Neural progenitor cell (in vitro differentiated cells): ENCODE measurements around the gene MACROH2A1. TPM values are rescaled to one million over a fixed set of nuclear protein-coding genes. Genes with fewer than 3 reads are reported as not detected.

Source experiments
- DNase-seq: peaks from one replicate; pipeline ENCODE4 v3.0.0-alpha.2; 2016; ENCODE audit warnings: low spot score
- H2AFZ ChIP-seq: fragments of 200-600 bp; sonication (generic); replicated peaks from 2 replicates; pipeline ENCODE4 v1.6.1; 2016; ENCODE audit warnings: antibody characterized with exemption
- H3F3A ChIP-seq: fragments of 200-600 bp; sonication (generic); 2 replicates; pipeline ENCODE4 v1.6.1; 2016; ENCODE audit warnings: antibody characterized with exemption, low read depth
- H3K27ac ChIP-seq: fragments of 200-600 bp; sonication (generic); 2 replicates; pipeline ENCODE4 v1.5.1; 2016; ENCODE audit warnings: mild to moderate bottlenecking
- H3K27me3 ChIP-seq: fragments of 200-600 bp; sonication (generic); 2 replicates; pipeline ENCODE4 v1.6.1; 2016; ENCODE audit warnings: mild to moderate bottlenecking, moderate library complexity
- H3K36me3 ChIP-seq: fragments of 200-600 bp; sonication (generic); 2 replicates; pipeline ENCODE4 v1.5.1; 2016
- H3K4me1 ChIP-seq: fragments of 200-600 bp; sonication (generic); 2 replicates; pipeline ENCODE4 v1.6.1; 2016; ENCODE audit warnings: mixed run types
- H3K4me2 ChIP-seq: fragments of 200-600 bp; sonication (generic); 2 replicates; pipeline ENCODE4 v1.6.1; 2016
- H3K4me3 ChIP-seq: fragments of 200-600 bp; sonication (generic); 2 replicates; pipeline ENCODE4 v1.5.1; 2016
- H3K79me2 ChIP-seq: fragments of 200-600 bp; sonication (generic); 2 replicates; pipeline ENCODE4 v1.6.1; 2016; ENCODE audit warnings: low read depth
- H3K9ac ChIP-seq: fragments of 200-600 bp; sonication (generic); 2 replicates; pipeline ENCODE4 v1.6.1; 2016
- H3K9me3 ChIP-seq: fragments of 200-600 bp; sonication (generic); 2 replicates; pipeline ENCODE4 v1.5.1; 2016; ENCODE audit warnings: low read depth
- H4K20me1 ChIP-seq: fragments of 200-600 bp; sonication (generic); 2 replicates; pipeline ENCODE4 v1.6.1; 2016; ENCODE audit warnings: low read depth
- H3K27ac Mint-ChIP-seq: 3 replicates; pipeline ENCODE4 v1.8.0; 2021; ENCODE audit warnings: mixed read lengths
- H3K27me3 Mint-ChIP-seq: 2 replicates; pipeline ENCODE4 v1.8.0; 2022; ENCODE audit warnings: low read depth, mild to moderate bottlenecking, inconsistent platforms, moderate library complexity, mixed read lengths; ENCODE audit not compliant: insufficient read depth
- H3K36me3 Mint-ChIP-seq: 3 replicates; pipeline ENCODE4 v1.8.0; 2021; ENCODE audit warnings: mixed read lengths
- H3K4me1 Mint-ChIP-seq: 3 replicates; pipeline ENCODE4 v1.8.0; 2021; ENCODE audit warnings: mixed read lengths
- H3K4me3 Mint-ChIP-seq: 3 replicates; pipeline ENCODE4 v1.8.0; 2021; ENCODE audit warnings: mild to moderate bottlenecking, moderate library complexity, mixed read lengths
- H3K9me3 Mint-ChIP-seq: 3 replicates; pipeline ENCODE4 v1.8.0; 2020; ENCODE audit warnings: mixed read lengths
- CTCF ChIP-seq: fragments of 200-600 bp; sonication (generic); IDR thresholded peaks from 2 replicates; pipeline ENCODE4 v1.5.1; 2017; ENCODE audit warnings: antibody characterized with exemption, mild to moderate bottlenecking
- EZH2 ChIP-seq: fragments of 200-600 bp; sonication (generic); IDR thresholded peaks from 2 replicates; pipeline ENCODE4 v1.6.1; 2017; ENCODE audit warnings: antibody characterized with exemption, mild to moderate bottlenecking, moderate library complexity
- EZH2phosphoT487 ChIP-seq: fragments of 200-600 bp; sonication (generic); IDR thresholded peaks from 2 replicates; pipeline ENCODE4 v1.6.1; 2017; ENCODE audit warnings: antibody characterized with exemption
- small RNA-seq: library from RNA; depleted of rRNA; stranded (forward); fragments of <200 nt; gene quantifications from one replicate; pipeline ENCODE3, GENCODE V24; 2015
- total RNA-seq: library from RNA; depleted of rRNA; stranded (reverse); fragments of >200 nt; gene quantifications from 2 replicates; pipeline ENCODE4 v1.2.3, GENCODE V29; 2015; ENCODE audit warnings: low replicate concordance

MACROH2A1 gene
- total RNA-seq, 1 donor from 2014 or later = 179 TPM

GRCh38 chr5:135287551-135287950, 111.5 kb downstream of the MACROH2A1 start:
- Mint-ChIP-seq H3K4me3 (no peak overlapping the region), H3K4me1 (no peaks in the 10 kb centered on the region), H3K36me3 (no peaks in the 10 kb centered on the region), H3K9me3 (peaks cover 6% of the 10 kb centered on the region), H3K27ac (no peak overlapping the region), H3K27me3 (no peaks in the 10 kb centered on the region)
- no peak overlapping the region for H2AFZ ChIP-seq
- H3K4me3 ChIP-seq = no peak overlapping the region
- no peak overlapping the region for H3K27ac ChIP-seq
- TF ChIP-seq CTCF (no peak), EZH2phosphoT487 (no peak), EZH2 (no peak)
- H4K20me1 ChIP-seq = no peaks in the 10 kb centered on the region
- H3F3A ChIP-seq = no peaks in the 10 kb centered on the region
- no peak for DNase-seq
- H3K9me3 ChIP-seq = peaks cover 7% of the 10 kb centered on the region
- no peaks in the 10 kb centered on the region for H3K79me2 ChIP-seq
- H3K27me3 ChIP-seq = peaks cover 21% of the 10 kb centered on the region
- H3K4me2 ChIP-seq = no peak overlapping the region
- H3K4me1 ChIP-seq = no peaks in the 10 kb centered on the region
- peaks cover 4% of the 10 kb centered on the region for H3K36me3 ChIP-seq
- no peak overlapping the region for H3K9ac ChIP-seq

Small RNA genes within 50 kb of the gene (small RNA-seq; reads per million reads assigned to genes)
- gene DCANP1 = not detected

Other genes with a start within 250 kb of the MACROH2A1 start
- gene DCANP1, start 48.1 kb upstream of the MACROH2A1 start, total RNA-seq = not detected in 2 replicates
- gene TIFAB, start 53.1 kb upstream of the MACROH2A1 start, total RNA-seq = not detected in 2 replicates
- not detected in 2 replicates for gene NEUROG1, start 136.7 kb upstream of the MACROH2A1 start, total RNA-seq
- gene CXCL14, start 179.8 kb upstream of the MACROH2A1 start, total RNA-seq = 0.45 TPM in 1 of 2 replicates, not detected in the other